OCI-LY3 (cell line): Measurements from ENCODE around the gene WWC1.

Source experiments
- H2AFZ ChIP-seq: fragments of 200-600, 300-600 bp; shearing (Covaris generic); 2 replicates; pipeline ENCODE4 v1.6.0; 2014; ENCODE audit warnings: antibody characterized with exemption, low read depth, low read length
- H3K27ac ChIP-seq: fragments of 200-600, 300-600 bp; sonication (generic); 2 replicates; pipeline ENCODE4 v1.5.1; 2014; ENCODE audit warnings: mild to moderate bottlenecking, low read length, moderate library complexity, mixed read lengths
- H3K27me3 ChIP-seq: fragments of 200-600, 300-600 bp; sonication (generic); 2 replicates; pipeline ENCODE4 v1.6.1; 2014; ENCODE audit warnings: low read depth, low read length, mixed read lengths
- H3K36me3 ChIP-seq: fragments of 200-600, 300-600 bp; sonication (generic); replicated peaks from 2 replicates; pipeline ENCODE3; 2014; ENCODE audit warnings: low read depth, low read length, mixed read lengths
- H3K4me1 ChIP-seq: fragments of 300-600, 200-600 bp; sonication (generic); 2 replicates; pipeline ENCODE4 v1.6.1; 2014; ENCODE audit warnings: low read length, mixed read lengths
- H3K4me2 ChIP-seq: fragments of 200-600, 300-600 bp; sonication (generic); 2 replicates; pipeline ENCODE4 v1.6.1; 2014; ENCODE audit warnings: low read length, mixed read lengths
- H3K4me3 ChIP-seq: fragments of 300-600, 200-600 bp; sonication (generic); 2 replicates; pipeline ENCODE4 v1.5.1; 2014; ENCODE audit warnings: antibody characterized with exemption, mild to moderate bottlenecking, low read length, moderate library complexity
- H3K79me2 ChIP-seq: fragments of 300-600, 200-600 bp; shearing (Covaris generic); 2 replicates; pipeline ENCODE4 v1.6.1; 2014; ENCODE audit warnings: mild to moderate bottlenecking, low read length, mixed read lengths
- H3K9ac ChIP-seq: fragments of 300-600, 200-600 bp; shearing (Covaris generic); 2 replicates; pipeline ENCODE4 v1.6.0; 2014; ENCODE audit warnings: mild to moderate bottlenecking, low read length, moderate library complexity
- H3K9me3 ChIP-seq: fragments of 200-600, 300-600 bp; shearing (Covaris generic); 2 replicates; pipeline ENCODE4 v1.6.1; 2014; ENCODE audit warnings: low read length, mixed read lengths; ENCODE audit not compliant: insufficient read depth
- H4K20me1 ChIP-seq: fragments of 200-600, 300-600 bp; sonication (generic); 2 replicates; pipeline ENCODE4 v1.6.1; 2016; ENCODE audit warnings: low read length, mixed read lengths; ENCODE audit not compliant: insufficient read depth
- CTCF ChIP-seq: fragments of 200-600, 300-600 bp; sonication (generic); IDR thresholded peaks from 2 replicates; pipeline ENCODE4 v1.5.1; 2014; ENCODE audit warnings: antibody characterized with exemption, low read length, low read depth
- EZH2phosphoT487 ChIP-seq: fragments of 200-600 bp; shearing (Covaris generic); IDR thresholded peaks from 2 replicates; pipeline ENCODE4 v1.6.1; 2018; ENCODE audit warnings: antibody characterized with exemption, mixed run types, low read depth

WWC1 gene

GRCh38 chr5:168390491-168390890 lies 99.0 kb downstream of the WWC1 start:
- no peak overlapping the region for H3K27ac ChIP-seq
- TF ChIP-seq CTCF (no peak), EZH2phosphoT487 (no peak)

GRCh38 chr5:168393773-168394172 lies 102.3 kb downstream of the WWC1 start:
- no peak overlapping the region for H3K4me3 ChIP-seq
- no peaks in the 10 kb centered on the region for H4K20me1 ChIP-seq
- no peak for TF ChIP-seq CTCF
- no peak for TF ChIP-seq EZH2phosphoT487
- H3K9me3 ChIP-seq = no peaks in the 10 kb centered on the region
- H2AFZ ChIP-seq = no peak overlapping the region
- H3K4me1 ChIP-seq = no peaks in the 10 kb centered on the region
- H3K9ac ChIP-seq = no peak overlapping the region
- H3K4me2 ChIP-seq = no peak overlapping the region
- no peaks in the 10 kb centered on the region for H3K27me3 ChIP-seq
- no peaks in the 10 kb centered on the region for H3K79me2 ChIP-seq
- H3K36me3 ChIP-seq = peaks cover 12% of the 10 kb centered on the region
- H3K27ac ChIP-seq = no peak overlapping the region

More at GRCh38 chr5:168390491-168390890, 99.0 kb downstream of the WWC1 start:
- no peak overlapping the region for H3K4me2 ChIP-seq
- H3K79me2 ChIP-seq = no peaks in the 10 kb centered on the region
- peaks cover 15% of the 10 kb centered on the region for H3K36me3 ChIP-seq
- H2AFZ ChIP-seq = no peak overlapping the region
- H3K9me3 ChIP-seq = no peaks in the 10 kb centered on the region
- H3K4me3 ChIP-seq = no peak overlapping the region
- no peaks in the 10 kb centered on the region for H4K20me1 ChIP-seq
- no peaks in the 10 kb centered on the region for H3K4me1 ChIP-seq
- H3K27me3 ChIP-seq = no peaks in the 10 kb centered on the region
- no peak overlapping the region for H3K9ac ChIP-seq

- no peak overlapping the region for H3K27ac ChIP-seq
- TF ChIP-seq CTCF = no peak
- no peaks in the 10 kb centered on the region for H3K9me3 ChIP-seq
- H3K9ac ChIP-seq = no peak overlapping the region
- no peaks in the 10 kb centered on the region for H3K36me3 ChIP-seq
- H3K4me2 ChIP-seq = no peak overlapping the region
- H3K4me1 ChIP-seq = no peaks in the 10 kb centered on the region
- no peaks in the 10 kb centered on the region for H3K27me3 ChIP-seq
- H4K20me1 ChIP-seq = no peaks in the 10 kb centered on the region
- no peak overlapping the region for H3K4me3 ChIP-seq
- H3K79me2 ChIP-seq = no peaks in the 10 kb centered on the region
- H2AFZ ChIP-seq = no peak overlapping the region
Observed at GRCh38 chr5:168400429-168401220, 109.2 kb downstream of the WWC1 start.

GRCh38 chr5:168401226-168401625 lies 109.8 kb downstream of the WWC1 start:
- H3K9ac ChIP-seq = no peak overlapping the region
- TF ChIP-seq CTCF (no peak), EZH2phosphoT487 (no peak)

More at GRCh38 chr5:168401226-168401625, 109.8 kb downstream of the WWC1 start:
- H3K79me2 ChIP-seq = no peaks in the 10 kb centered on the region
- no peak overlapping the region for H3K4me3 ChIP-seq
- no peak overlapping the region for H3K27ac ChIP-seq
- no peaks in the 10 kb centered on the region for H3K27me3 ChIP-seq
- H3K4me1 ChIP-seq = no peaks in the 10 kb centered on the region
- H4K20me1 ChIP-seq = no peaks in the 10 kb centered on the region
- H2AFZ ChIP-seq = no peak overlapping the region
- H3K9me3 ChIP-seq = no peaks in the 10 kb centered on the region
- H3K36me3 ChIP-seq = no peaks in the 10 kb centered on the region
- no peak overlapping the region for H3K4me2 ChIP-seq
